ENCODE results near the gene HECW1.

DNA sequence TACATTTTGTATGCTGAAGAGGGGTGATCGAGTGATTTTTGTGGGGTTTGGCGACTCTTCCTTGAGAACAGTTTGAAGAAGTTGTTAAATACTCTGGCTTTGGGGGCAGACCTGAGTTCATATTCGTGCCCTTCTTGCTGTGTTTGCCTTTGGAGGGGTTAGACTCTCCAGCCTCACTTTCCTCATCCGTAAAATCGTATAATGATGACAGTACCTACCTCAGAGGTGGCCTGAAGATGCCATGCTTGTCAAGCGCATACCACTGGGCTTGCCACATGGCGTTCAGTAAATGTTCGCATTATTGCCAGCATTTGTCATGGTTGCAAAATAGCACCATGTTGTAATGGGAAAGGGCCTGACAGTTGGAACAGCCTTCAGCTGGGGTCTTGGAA is 471.7 kb downstream of the HECW1 start:
- TF ChIP-seq WRNIP1 (IDR thresholded peaks at IDR 0.05; ENCODE audit: borderline replicate concordance, low read depth, low read length), result no peak
- no peak for TF ChIP-seq FOXK2 (IDR thresholded peaks at IDR 0.05)
- TF ChIP-seq POLR2A (IDR thresholded peaks at IDR 0.05; ENCODE audit: low read depth, low read length), result peak; percentile 55

Data from GM12878 (cell line).